WERI-Rb-1 (cell line): ENCODE measurements around the gene MITF.

ENCODE experiments used
- DNase-seq: peaks from one replicate; pipeline ENCODE4 v3.0.0-alpha.2; 2020
- H3K27ac ChIP-seq: fragments of 250-450 bp; sonication (Bioruptor Pico); 2 replicates; pipeline ENCODE4 v1.5.1; 2020; ENCODE audit warnings: mild to moderate bottlenecking, moderate library complexity
- H3K27me3 ChIP-seq: fragments of 250-450 bp; sonication (Bioruptor Pico); 2 replicates; pipeline ENCODE4 v1.5.1; 2021; ENCODE audit warnings: mild to moderate bottlenecking, low read depth, moderate library complexity; ENCODE audit not compliant: insufficient read depth, severe bottlenecking
- H3K36me3 ChIP-seq: fragments of 250-450 bp; sonication (Bioruptor Pico); 2 replicates; pipeline ENCODE4 v1.5.1; 2020; ENCODE audit warnings: mild to moderate bottlenecking, moderate library complexity
- H3K4me3 ChIP-seq: 2 replicates; pipeline ENCODE4 v1.5.1; 2011; ENCODE audit warnings: low read depth, mild to moderate bottlenecking, control low read depth, low read length
- H3K9me3 ChIP-seq: fragments of 250-450 bp; sonication (Bioruptor Pico); 2 replicates; pipeline ENCODE4 v1.5.1; 2021; ENCODE audit warnings: mild to moderate bottlenecking, moderate library complexity; ENCODE audit not compliant: severe bottlenecking
- CTCF ChIP-seq: IDR thresholded peaks from 2 replicates; pipeline ENCODE4 v1.5.1; 2011; ENCODE audit warnings: low read depth, mild to moderate bottlenecking, control low read depth, inconsistent platforms, low read length

Gene MITF

GRCh38 chr3:69739204-69740102 lies at the start of gene MITF:
MITF (plus strand) TSS chr3:69739464; CDS start chr3:69739598, 134 bp downstream.
- H3K36me3 ChIP-seq, result no peaks in the 10 kb centered on the region
- peak within 1 kb of the TSS; percentile 88 for H3K4me3 ChIP-seq
- no peak for TF ChIP-seq CTCF
- peak; percentile 91 for DNase-seq
- no peak within 1 kb of the TSS for H3K27ac ChIP-seq
- no peaks in the 10 kb centered on the region for H3K9me3 ChIP-seq
- peaks cover 19% of the 10 kb centered on the region for H3K27me3 ChIP-seq

- H3K27me3 ChIP-seq, result no peaks in the 10 kb centered on the region
- no peak overlapping the region for H3K27ac ChIP-seq
- DNase-seq, result no peak
Measured at GRCh38 chr3:69691860-69692259, 47.4 kb upstream of the MITF start.

GRCh38 chr3:69692761-69693160 lies 46.5 kb upstream of the MITF start:
- no peak for TF ChIP-seq CTCF
- no peak overlapping the region for H3K4me3 ChIP-seq
- DNase-seq, result no peak
- no peaks in the 10 kb centered on the region for H3K27me3 ChIP-seq
- no peaks in the 10 kb centered on the region for H3K9me3 ChIP-seq
- no peak overlapping the region for H3K27ac ChIP-seq
- H3K36me3 ChIP-seq, result no peaks in the 10 kb centered on the region

More at GRCh38 chr3:69691860-69692259, 47.4 kb upstream of the MITF start:
- Histone ChIP-seq H3K9me3 (no peaks in the 10 kb centered on the region), H3K36me3 (no peaks in the 10 kb centered on the region), H3K4me3 (no peak overlapping the region)
- TF ChIP-seq CTCF, result no peak

- no peaks in the 10 kb centered on the region for H3K36me3 ChIP-seq
- no peak overlapping the region for H3K27ac ChIP-seq
- H3K9me3 ChIP-seq, result no peaks in the 10 kb centered on the region
- H3K4me3 ChIP-seq, result no peak overlapping the region
- H3K27me3 ChIP-seq, result no peaks in the 10 kb centered on the region
- TF ChIP-seq CTCF, result no peak
- no peak for DNase-seq
Measured at GRCh38 chr3:69695443-69695842, 43.8 kb upstream of the MITF start.

- H3K27ac ChIP-seq, result no peak overlapping the region
- no peaks in the 10 kb centered on the region for H3K9me3 ChIP-seq
- no peak overlapping the region for H3K4me3 ChIP-seq
- no peaks in the 10 kb centered on the region for H3K27me3 ChIP-seq
- no peak for DNase-seq
- TF ChIP-seq CTCF, result no peak
- H3K36me3 ChIP-seq, result no peaks in the 10 kb centered on the region
Measured at GRCh38 chr3:69695933-69696332, 43.3 kb upstream of the MITF start.
